ENCODE measurements around the gene CCDC184. TPM values are rescaled to one million over a fixed set of nuclear protein-coding genes. Genes with fewer than 3 reads are reported as not detected.

The CCDC184 gene
- total RNA-seq, 1 experiment from 2014 or later = 0.13 TPM

DNA sequence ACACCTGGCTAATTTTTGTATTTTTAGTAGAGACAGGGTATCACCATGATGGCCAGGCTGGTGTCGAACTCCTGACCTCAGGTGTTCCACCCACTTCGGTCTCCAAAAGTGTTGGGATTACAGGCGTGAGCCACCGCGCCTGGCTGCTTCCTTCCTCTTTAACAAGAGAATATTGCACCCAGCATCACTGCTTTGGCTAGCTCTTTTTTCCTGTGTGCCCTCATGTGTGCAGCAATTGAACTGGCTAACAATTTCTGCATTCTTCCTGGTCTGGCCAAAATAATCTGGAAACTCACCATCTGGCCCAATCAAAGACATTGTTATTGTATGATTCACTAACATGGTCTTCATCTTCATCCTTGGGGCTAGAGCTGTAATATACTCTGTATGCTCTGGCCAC, 23.4 kb upstream of the CCDC184 start:
- Mint-ChIP-seq H3K9me3 (no peaks in the 10 kb centered on the region), H3K4me1 (peaks cover 10 to 15% of the 10 kb centered on the region in 2 experiments), H3K36me3 (ENCODE audit: insufficient read depth in 1 of 3, low read depth in 3 of 3) (no peaks in the 10 kb centered on the region), H3K27me3 (ENCODE audit: low read depth) (peaks cover 10% of the 10 kb centered on the region), H3K4me3 (no peak overlapping the region), H3K27ac (no peak overlapping the region)
- H3K4me1 ChIP-seq (ENCODE audit: insufficient read depth, low read length) = no peaks in the 10 kb centered on the region; the same call in 1 of the 2 replicates
- H4K20me1 ChIP-seq (ENCODE audit: control insufficient read depth, insufficient read depth, insufficient read length) = no peaks in the 10 kb centered on the region
- no peak overlapping the region for H4K8ac ChIP-seq (replicated peaks; ENCODE audit: insufficient read length, low read depth, low read length)
- H2AK5ac ChIP-seq (ENCODE audit: insufficient read length, low read length) = no peak overlapping the region
- no CpG with 5 or more reads among the region's 5 CpGs for WGBS (ENCODE audit: extremely low coverage, insufficient read length, low lambda C conversion rate)
- H3K18ac ChIP-seq (ENCODE audit: insufficient read length, low read depth, low read length) = no peak overlapping the region
- no peak overlapping the region for H2BK120ac ChIP-seq (ENCODE audit: low read depth, low read length, poor library complexity, severe bottlenecking)
- no peak overlapping the region for H3K27ac ChIP-seq (ENCODE audit: insufficient read length, low read depth, low read length)
- H3K23me2 ChIP-seq (ENCODE audit: insufficient read length, low read depth, low read length, poor library complexity, severe bottlenecking) = no peaks in the 10 kb centered on the region
- H4K5ac ChIP-seq (ENCODE audit: insufficient read length, low read depth, low read length) = no peak overlapping the region
- H3K79me1 ChIP-seq (ENCODE audit: insufficient read depth, low read depth, low read length, poor library complexity, severe bottlenecking) = no peaks in the 10 kb centered on the region
- no peaks in the 10 kb centered on the region for H3K79me2 ChIP-seq (ENCODE audit: insufficient read depth, low read length)
- no peak overlapping the region for H3K4me2 ChIP-seq (ENCODE audit: insufficient read depth, insufficient read length, low read length)
- H3K9ac ChIP-seq (ENCODE audit: extremely low read depth, insufficient read length, low read length) = no peak overlapping the region
- TF ChIP-seq, protein P1, sequence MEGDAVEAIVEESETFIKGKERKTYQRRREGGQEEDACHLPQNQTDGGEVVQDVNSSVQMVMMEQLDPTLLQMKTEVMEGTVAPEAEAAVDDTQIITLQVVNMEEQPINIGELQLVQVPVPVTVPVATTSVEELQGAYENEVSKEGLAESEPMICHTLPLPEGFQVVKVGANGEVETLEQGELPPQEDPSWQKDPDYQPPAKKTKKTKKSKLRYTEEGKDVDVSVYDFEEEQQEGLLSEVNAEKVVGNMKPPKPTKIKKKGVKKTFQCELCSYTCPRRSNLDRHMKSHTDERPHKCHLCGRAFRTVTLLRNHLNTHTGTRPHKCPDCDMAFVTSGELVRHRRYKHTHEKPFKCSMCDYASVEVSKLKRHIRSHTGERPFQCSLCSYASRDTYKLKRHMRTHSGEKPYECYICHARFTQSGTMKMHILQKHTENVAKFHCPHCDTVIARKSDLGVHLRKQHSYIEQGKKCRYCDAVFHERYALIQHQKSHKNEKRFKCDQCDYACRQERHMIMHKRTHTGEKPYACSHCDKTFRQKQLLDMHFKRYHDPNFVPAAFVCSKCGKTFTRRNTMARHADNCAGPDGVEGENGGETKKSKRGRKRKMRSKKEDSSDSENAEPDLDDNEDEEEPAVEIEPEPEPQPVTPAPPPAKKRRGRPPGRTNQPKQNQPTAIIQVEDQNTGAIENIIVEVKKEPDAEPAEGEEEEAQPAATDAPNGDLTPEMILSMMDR (conservative IDR thresholded peaks at IDR 0.05) = no peak
- H3T11ph ChIP-seq (ENCODE audit: low read length) = no peak overlapping the region
- H3K4ac ChIP-seq (ENCODE audit: low read depth, low read length) = no peak overlapping the region
- H3K56ac ChIP-seq (ENCODE audit: insufficient read length, low read depth, low read length) = no peak overlapping the region
- H2BK12ac ChIP-seq (ENCODE audit: insufficient read length, low read depth, low read length) = no peak overlapping the region
- no peaks in the 10 kb centered on the region for H3K9me3 ChIP-seq (ENCODE audit: control insufficient read depth, low read depth, low read length)
- DNase-seq = no peak
- no peak overlapping the region for H3K23ac ChIP-seq (ENCODE audit: insufficient read length, low read depth, low read length)
- no peak overlapping the region for H2BK15ac ChIP-seq (ENCODE audit: low read depth, low read length)
- no peak overlapping the region for H2BK20ac ChIP-seq (ENCODE audit: low read depth, low read length, poor library complexity, severe bottlenecking)
- H2AFZ ChIP-seq (ENCODE audit: low read length) = no peak overlapping the region
- no peak overlapping the region for H2BK5ac ChIP-seq (ENCODE audit: insufficient read length, low read length)
- no peak overlapping the region for H4K91ac ChIP-seq (ENCODE audit: insufficient read length, low read depth, low read length)
- H3K14ac ChIP-seq (ENCODE audit: insufficient read depth, low read length) = no peak overlapping the region
- no peaks in the 10 kb centered on the region for H3K27me3 ChIP-seq (ENCODE audit: insufficient read depth, low read length)

Measured in H9 (cell line).